Measurements from ENCODE around the gene PTCD2.

Gene PTCD2

DNA sequence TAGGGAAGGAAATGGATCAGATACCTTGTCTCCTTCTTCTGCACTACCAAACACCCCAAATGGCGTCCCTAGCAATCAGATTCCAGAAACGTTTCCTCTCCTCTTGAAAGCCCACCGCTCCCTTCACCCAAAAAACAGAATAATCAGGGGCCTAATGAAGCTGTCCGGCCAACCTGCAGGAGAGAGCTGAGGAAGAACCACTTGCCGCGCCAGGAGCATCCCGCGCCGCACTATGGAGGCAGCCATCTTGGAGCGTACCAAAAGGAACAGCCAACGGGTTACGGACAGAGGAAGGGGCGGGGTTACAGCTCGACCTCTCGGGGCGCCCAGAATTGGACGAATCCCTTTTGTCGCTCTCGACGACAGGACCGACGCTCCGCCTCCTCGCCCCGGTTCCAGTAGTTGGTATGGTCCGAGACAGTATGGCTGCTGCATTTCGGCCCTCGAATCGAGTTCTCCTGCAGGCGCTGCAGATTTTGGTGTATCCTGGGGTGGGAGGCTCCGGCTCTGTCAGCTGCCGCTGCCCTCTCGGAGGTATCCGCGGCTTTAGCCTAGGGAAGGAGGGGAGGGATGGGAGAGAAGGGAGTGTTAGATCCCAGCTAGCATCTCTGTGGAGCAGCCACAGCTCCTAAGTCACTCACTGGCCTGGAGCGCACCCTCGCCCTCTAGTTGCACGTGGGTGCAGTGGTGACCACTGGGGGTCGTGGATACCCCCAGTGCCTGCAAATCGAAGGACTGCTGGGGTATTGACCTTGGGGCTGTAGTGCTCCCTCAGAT lies at the start of gene PTCD2, which contains the start of gene MRPS27 (continued):
- TF ChIP-seq, protein P1, sequence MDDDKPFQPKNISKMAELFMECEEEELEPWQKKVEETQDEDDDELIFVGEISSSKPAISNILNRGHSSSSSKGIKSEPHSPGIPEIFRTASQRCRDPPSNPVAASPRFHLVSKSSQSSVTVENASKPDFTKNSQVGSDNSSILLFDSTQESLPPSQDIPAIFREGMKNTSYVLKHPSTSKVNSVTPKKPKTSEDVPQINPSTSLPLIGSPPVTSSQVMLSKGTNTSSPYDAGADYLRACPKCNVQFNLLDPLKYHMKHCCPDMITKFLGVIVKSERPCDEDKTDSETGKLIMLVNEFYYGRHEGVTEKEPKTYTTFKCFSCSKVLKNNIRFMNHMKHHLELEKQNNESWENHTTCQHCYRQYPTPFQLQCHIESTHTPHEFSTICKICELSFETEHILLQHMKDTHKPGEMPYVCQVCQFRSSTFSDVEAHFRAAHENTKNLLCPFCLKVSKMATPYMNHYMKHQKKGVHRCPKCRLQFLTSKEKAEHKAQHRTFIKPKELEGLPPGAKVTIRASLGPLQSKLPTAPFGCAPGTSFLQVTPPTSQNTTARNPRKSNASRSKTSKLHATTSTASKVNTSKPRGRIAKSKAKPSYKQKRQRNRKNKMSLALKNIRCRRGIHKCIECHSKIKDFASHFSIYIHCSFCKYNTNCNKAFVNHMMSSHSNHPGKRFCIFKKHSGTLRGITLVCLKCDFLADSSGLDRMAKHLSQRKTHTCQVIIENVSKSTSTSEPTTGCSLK (tag by site-specific recombination; IDR thresholded peaks at IDR 0.05): no peak
- no peak; the same call in 1 of the 2 replicates for TF ChIP-seq ZNF843 (tag by site-specific recombination; IDR thresholded peaks at IDR 0.05)
- TF ChIP-seq ZBTB20 (tag by site-specific recombination; IDR thresholded peaks at IDR 0.05): peak; percentile 31; the same call in 1 of the 2 replicates
- TF ChIP-seq, protein P2, sequence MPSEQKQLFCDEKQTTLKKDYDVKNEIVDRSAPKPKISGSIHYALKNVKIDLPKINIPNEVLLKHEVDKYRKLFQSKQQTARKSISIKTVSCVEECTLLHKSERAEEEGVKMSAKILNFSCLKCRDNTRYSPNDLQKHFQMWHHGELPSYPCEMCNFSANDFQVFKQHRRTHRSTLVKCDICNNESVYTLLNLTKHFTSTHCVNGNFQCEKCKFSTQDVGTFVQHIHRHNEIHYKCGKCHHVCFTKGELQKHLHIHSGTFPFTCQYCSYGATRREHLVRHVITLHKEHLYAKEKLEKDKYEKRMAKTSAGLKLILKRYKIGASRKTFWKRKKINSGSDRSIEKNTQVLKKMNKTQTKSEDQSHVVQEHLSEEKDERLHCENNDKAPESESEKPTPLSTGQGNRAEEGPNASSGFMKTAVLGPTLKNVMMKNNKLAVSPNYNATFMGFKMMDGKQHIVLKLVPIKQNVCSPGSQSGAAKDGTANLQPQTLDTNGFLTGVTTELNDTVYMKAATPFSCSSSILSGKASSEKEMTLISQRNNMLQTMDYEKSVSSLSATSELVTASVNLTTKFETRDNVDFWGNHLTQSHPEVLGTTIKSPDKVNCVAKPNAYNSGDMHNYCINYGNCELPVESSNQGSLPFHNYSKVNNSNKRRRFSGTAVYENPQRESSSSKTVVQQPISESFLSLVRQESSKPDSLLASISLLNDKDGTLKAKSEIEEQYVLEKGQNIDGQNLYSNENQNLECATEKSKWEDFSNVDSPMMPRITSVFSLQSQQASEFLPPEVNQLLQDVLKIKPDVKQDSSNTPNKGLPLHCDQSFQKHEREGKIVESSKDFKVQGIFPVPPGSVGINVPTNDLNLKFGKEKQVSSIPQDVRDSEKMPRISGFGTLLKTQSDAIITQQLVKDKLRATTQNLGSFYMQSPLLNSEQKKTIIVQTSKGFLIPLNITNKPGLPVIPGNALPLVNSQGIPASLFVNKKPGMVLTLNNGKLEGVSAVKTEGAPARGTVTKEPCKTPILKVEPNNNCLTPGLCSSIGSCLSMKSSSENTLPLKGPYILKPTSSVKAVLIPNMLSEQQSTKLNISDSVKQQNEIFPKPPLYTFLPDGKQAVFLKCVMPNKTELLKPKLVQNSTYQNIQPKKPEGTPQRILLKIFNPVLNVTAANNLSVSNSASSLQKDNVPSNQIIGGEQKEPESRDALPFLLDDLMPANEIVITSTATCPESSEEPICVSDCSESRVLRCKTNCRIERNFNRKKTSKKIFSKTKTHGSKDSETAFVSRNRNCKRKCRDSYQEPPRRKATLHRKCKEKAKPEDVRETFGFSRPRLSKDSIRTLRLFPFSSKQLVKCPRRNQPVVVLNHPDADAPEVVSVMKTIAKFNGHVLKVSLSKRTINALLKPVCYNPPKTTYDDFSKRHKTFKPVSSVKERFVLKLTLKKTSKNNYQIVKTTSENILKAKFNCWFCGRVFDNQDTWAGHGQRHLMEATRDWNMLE (tag by site-specific recombination; conservative IDR thresholded peaks at IDR 0.05; ENCODE audit: low read depth): 0 out of 2 replicates have a peak, but pooled peaks have one; percentile 27
- peak; percentile 96 for TF ChIP-seq YY2 (tag by site-specific recombination; IDR thresholded peaks at IDR 0.05)
- peak; percentile 89 for TF ChIP-seq ZNF501 (tag by site-specific recombination; IDR thresholded peaks at IDR 0.05)
- TF ChIP-seq, protein P3, sequence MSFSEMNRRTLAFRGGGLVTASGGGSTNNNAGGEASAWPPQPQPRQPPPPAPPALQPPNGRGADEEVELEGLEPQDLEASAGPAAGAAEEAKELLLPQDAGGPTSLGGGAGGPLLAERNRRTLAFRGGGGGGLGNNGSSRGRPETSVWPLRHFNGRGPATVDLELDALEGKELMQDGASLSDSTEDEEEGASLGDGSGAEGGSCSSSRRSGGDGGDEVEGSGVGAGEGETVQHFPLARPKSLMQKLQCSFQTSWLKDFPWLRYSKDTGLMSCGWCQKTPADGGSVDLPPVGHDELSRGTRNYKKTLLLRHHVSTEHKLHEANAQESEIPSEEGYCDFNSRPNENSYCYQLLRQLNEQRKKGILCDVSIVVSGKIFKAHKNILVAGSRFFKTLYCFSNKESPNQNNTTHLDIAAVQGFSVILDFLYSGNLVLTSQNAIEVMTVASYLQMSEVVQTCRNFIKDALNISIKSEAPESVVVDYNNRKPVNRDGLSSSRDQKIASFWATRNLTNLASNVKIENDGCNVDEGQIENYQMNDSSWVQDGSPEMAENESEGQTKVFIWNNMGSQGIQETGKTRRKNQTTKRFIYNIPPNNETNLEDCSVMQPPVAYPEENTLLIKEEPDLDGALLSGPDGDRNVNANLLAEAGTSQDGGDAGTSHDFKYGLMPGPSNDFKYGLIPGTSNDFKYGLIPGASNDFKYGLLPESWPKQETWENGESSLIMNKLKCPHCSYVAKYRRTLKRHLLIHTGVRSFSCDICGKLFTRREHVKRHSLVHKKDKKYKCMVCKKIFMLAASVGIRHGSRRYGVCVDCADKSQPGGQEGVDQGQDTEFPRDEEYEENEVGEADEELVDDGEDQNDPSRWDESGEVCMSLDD (tag by site-specific recombination; IDR thresholded peaks at IDR 0.05): 0 out of 2 replicates have a peak, but pooled peaks have one; percentile 30
- peak; percentile 48 for TF ChIP-seq ZFP37 (tag by site-specific recombination; IDR thresholded peaks at IDR 0.05)
- TF ChIP-seq KLF16 (tag by site-specific recombination; IDR thresholded peaks at IDR 0.05): 0 out of 2 replicates have a peak, but pooled peaks have one; percentile 45
- TF ChIP-seq TCF7L2 (IDR thresholded peaks at IDR 0.05; ENCODE audit: borderline replicate concordance, low read depth, low read length): no peak
- peak; percentile 95 for TF ChIP-seq YY1 (tag by site-specific recombination; IDR thresholded peaks at IDR 0.05)
- TF ChIP-seq ZNF561 (tag by site-specific recombination; IDR thresholded peaks at IDR 0.05; ENCODE audit: borderline replicate concordance): peak; percentile 71; the same call in 1 of the 2 replicates
- TF ChIP-seq EGR2 (tag by site-specific recombination; IDR thresholded peaks at IDR 0.05; ENCODE audit: low read depth): peak; percentile 2; the same call in 1 of the 2 replicates

DNA sequence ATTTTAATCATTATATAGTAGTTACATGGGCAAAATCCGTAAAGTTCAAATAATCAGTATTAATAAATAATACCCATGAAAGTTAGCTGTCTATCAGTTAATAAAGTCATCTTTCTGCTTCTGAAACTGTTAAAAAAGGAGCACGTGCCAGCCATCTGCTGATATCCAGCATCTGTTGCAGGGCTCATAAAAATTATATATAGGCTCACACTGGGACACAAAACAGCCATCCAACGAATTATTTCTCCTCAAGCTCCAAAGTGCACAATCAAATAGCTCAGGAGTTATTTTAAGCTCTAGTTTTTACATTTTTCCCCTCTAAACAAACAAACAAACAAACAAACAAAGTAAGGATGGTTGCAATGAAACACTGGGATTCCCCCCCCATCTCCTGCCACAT lies 48.5 kb upstream of the PTCD2 start:
- Histone ChIP-seq H3K27ac (ENCODE audit: extremely low read depth, low read depth, low read length) (no peak overlapping the region), H3K9me3 (ENCODE audit: control insufficient read depth, insufficient read depth, low read depth, low read length) (no peaks in the 10 kb centered on the region), H3K36me3 (ENCODE audit: control insufficient read depth in 2 of 2, insufficient read depth in 1 of 2, low read length in 2 of 2) (no peaks in the 10 kb centered on the region; a peak in 2 of 3 replicates), H3K4me1 (ENCODE audit: control insufficient read depth, insufficient read depth, low read length) (peaks cover 28% of the 10 kb centered on the region), H3K4me3 (ENCODE audit: low read depth, low read length) (no peak overlapping the region)
- ChIA-PET CTCF (no interaction called here), POLR2A (no interaction called here)
- TF ChIP-seq, protein P4, sequence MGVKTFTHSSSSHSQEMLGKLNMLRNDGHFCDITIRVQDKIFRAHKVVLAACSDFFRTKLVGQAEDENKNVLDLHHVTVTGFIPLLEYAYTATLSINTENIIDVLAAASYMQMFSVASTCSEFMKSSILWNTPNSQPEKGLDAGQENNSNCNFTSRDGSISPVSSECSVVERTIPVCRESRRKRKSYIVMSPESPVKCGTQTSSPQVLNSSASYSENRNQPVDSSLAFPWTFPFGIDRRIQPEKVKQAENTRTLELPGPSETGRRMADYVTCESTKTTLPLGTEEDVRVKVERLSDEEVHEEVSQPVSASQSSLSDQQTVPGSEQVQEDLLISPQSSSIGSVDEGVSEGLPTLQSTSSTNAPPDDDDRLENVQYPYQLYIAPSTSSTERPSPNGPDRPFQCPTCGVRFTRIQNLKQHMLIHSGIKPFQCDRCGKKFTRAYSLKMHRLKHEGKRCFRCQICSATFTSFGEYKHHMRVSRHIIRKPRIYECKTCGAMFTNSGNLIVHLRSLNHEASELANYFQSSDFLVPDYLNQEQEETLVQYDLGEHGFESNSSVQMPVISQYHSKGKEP (tag by site-specific recombination; IDR thresholded peaks at IDR 0.05): 0 out of 2 replicates have a peak, but pooled peaks have one; percentile 6
- TF ChIP-seq ZNF768 (tag by site-specific recombination; IDR thresholded peaks at IDR 0.05): no peak
- peak; percentile 54 for TF ChIP-seq FEZF1 (tag by site-specific recombination; IDR thresholded peaks at IDR 0.05)

Measured in HEK293 (cell line).